Measurements from ENCODE around the gene WNT7A.

DNA sequence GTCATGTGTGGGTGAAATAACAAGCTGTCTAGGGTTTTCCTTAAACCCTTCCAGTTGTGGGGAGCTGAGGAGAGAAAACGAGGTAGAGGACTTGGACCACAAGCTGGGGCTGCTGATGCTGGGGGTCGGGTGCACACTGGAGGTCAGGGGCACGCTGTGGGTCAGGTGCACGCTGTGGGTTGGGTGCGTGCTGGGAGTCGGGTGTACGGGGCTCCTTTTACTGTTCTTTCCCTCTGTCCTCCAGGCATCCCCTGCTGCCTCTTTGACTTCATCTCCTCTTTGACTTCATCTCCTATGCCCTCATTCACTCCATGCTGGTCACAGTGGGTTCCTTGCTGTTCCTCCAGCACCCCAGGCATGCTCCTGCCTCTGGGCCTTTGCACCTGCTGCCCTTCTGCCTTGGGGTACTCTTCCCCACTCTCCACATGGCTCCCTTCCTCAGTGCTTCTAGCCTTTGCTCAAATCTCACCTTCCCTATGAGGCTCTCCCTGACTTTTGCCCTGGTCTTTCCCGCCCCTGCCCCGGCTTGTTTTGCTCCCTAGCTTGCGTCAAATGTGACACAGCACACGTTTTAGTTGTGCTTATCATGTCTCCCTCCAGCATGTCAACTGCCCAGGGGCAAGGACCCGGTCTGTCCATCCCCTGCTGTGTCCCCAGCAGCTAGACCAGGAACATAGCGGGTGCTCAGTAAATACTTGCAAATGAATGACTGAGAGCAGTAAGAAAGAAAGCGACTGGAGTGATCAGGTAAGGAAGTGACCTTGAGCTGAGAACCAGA is 45.4 kb downstream of the WNT7A start:
- TF ChIP-seq, protein P1, sequence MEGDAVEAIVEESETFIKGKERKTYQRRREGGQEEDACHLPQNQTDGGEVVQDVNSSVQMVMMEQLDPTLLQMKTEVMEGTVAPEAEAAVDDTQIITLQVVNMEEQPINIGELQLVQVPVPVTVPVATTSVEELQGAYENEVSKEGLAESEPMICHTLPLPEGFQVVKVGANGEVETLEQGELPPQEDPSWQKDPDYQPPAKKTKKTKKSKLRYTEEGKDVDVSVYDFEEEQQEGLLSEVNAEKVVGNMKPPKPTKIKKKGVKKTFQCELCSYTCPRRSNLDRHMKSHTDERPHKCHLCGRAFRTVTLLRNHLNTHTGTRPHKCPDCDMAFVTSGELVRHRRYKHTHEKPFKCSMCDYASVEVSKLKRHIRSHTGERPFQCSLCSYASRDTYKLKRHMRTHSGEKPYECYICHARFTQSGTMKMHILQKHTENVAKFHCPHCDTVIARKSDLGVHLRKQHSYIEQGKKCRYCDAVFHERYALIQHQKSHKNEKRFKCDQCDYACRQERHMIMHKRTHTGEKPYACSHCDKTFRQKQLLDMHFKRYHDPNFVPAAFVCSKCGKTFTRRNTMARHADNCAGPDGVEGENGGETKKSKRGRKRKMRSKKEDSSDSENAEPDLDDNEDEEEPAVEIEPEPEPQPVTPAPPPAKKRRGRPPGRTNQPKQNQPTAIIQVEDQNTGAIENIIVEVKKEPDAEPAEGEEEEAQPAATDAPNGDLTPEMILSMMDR (IDR thresholded peaks at IDR 0.05), result no peak
- TF ChIP-seq EZH2 (IDR thresholded peaks at IDR 0.05) (no peak), EZH2phosphoT487 (IDR thresholded peaks at IDR 0.05) (no peak)

All from neural progenitor cell (in vitro differentiated cells).